ENCODE results near the gene ERC1. TPM values are rescaled to one million over a fixed set of nuclear protein-coding genes. Genes with fewer than 3 reads are reported as not detected.

The ERC1 gene
- total RNA-seq, 1 experiment from 2014 or later: 40.4 TPM

GRCh38 chr12:1529862-1530591 is 539.0 kb downstream of the ERC1 start:
- intact Hi-C loops (cut with micrococcal nuclease; ENCODE audit: unreplicated experiment): no loop called here
- peak overlapping the region; percentile 69 for H3K27ac ChIP-seq (ENCODE audit: low read length)
- no peaks in the 10 kb centered on the region for H3K27me3 ChIP-seq (ENCODE audit: control insufficient read depth, insufficient read depth, low read length)
- BruUV-seq (replicated peaks): no TSS peak
- H3K4me1 ChIP-seq (ENCODE audit: control insufficient read depth, insufficient read depth, low read length): peaks cover 26% of the 10 kb centered on the region
- no peaks in the 10 kb centered on the region for H3K36me3 ChIP-seq (ENCODE audit: control insufficient read depth, insufficient read depth, low read length)
- CTCF ChIA-PET: no interaction called here
- in situ Hi-C loops (cut with HindIII; ENCODE audit: low pct_unique_long_range_greater_than_20kb, low sequenced_read_pairs): no loop called here
- peak overlapping the region; percentile 10 to 51; a peak in 3 of 4 replicates for H3K4me3 ChIP-seq (ENCODE audit: low read depth in 2 of 2, low read length in 2 of 2)
- H3K9me3 ChIP-seq (ENCODE audit: control insufficient read depth, insufficient read depth, low read depth, low read length): no peaks in the 10 kb centered on the region
- POLR2A ChIA-PET: no interaction called here
- TF ChIP-seq SIN3A (IDR thresholded peaks at IDR 0.05; ENCODE audit: borderline replicate concordance, insufficient read depth, low read depth, low read length) (no peak), TCF7L2 (IDR thresholded peaks at IDR 0.05; ENCODE audit: low read depth, low read length) (no peak), REST (IDR thresholded peaks at IDR 0.05; ENCODE audit: insufficient read depth in 1 of 2, low read depth in 2 of 2, low read length in 1 of 2) (no peak), POLR2AphosphoS5 (IDR thresholded peaks at IDR 0.05; ENCODE audit: low read depth, low read length) (no peak), CTCF (IDR thresholded peaks at IDR 0.05) (no peak)
- DNase-seq (ENCODE audit: low read depth, low spot score): no peak
- ATAC-seq: peak; percentile 82

DNA sequence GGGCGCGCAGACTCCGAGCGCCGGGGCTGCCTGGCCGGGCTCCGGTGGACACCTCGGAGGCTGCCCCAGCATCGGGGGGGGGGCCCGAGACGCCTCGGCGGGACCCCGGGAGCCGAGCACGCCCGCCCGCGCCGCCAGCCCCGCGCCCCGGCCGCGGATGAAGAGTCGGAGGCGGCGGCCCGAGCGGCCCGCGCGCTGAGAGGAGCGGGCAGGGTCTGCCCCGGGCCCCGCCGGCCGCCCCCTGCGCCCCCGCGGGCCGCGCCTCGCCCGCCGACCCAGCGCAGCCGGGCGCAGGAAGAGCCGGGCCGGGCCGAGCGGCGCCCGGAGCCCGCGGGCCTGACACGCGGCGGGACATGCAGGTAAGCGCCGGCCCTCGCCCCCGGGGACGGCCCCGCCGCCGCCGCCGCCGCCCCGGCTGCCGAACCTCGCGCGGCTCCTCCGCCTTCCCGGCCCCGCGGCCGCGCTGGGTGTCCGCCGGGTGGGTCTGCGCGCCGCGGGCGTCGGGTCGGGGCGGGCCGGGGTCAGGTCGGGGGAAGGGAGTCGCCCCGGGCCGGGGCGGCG is 539.6 kb downstream of the ERC1 start:
- Histone ChIP-seq H3K4me3 (ENCODE audit: low read depth in 2 of 2, low read length in 2 of 2) (peak overlapping the region; percentile 51 to 57), H3K9me3 (ENCODE audit: control insufficient read depth, insufficient read depth, low read depth, low read length) (no peaks in the 10 kb centered on the region), H3K36me3 (ENCODE audit: control insufficient read depth, insufficient read depth, low read length) (no peaks in the 10 kb centered on the region), H3K27ac (ENCODE audit: low read length) (no peak overlapping the region), H3K4me1 (ENCODE audit: control insufficient read depth, insufficient read depth, low read length) (peaks cover 32% of the 10 kb centered on the region), H3K27me3 (ENCODE audit: control insufficient read depth, insufficient read depth, low read length) (no peaks in the 10 kb centered on the region)
- POLR2A ChIA-PET: no interaction called here
- BruUV-seq (replicated peaks): no TSS peak
- intact Hi-C loops (cut with micrococcal nuclease; ENCODE audit: unreplicated experiment): no loop called here
- DNase-seq (ENCODE audit: low read depth, low spot score): no peak
- peak; percentile 6 for ATAC-seq
- CTCF ChIA-PET: no interaction called here
- no peak for TF ChIP-seq POLR2AphosphoS5 (IDR thresholded peaks at IDR 0.05; ENCODE audit: low read depth, low read length)
- TF ChIP-seq SIN3A (IDR thresholded peaks at IDR 0.05; ENCODE audit: borderline replicate concordance, insufficient read depth, low read depth, low read length): no peak
- TF ChIP-seq CTCF (IDR thresholded peaks at IDR 0.05): no peak
- no peak for TF ChIP-seq TCF7L2 (IDR thresholded peaks at IDR 0.05; ENCODE audit: low read depth, low read length)
- TF ChIP-seq REST (IDR thresholded peaks at IDR 0.05; ENCODE audit: insufficient read depth in 1 of 2, low read depth in 2 of 2, low read length in 1 of 2): no peak
- in situ Hi-C loops (cut with HindIII; ENCODE audit: low pct_unique_long_range_greater_than_20kb, low sequenced_read_pairs): no loop called here
